Aorta (tissue), 5 donors: ENCODE data around the gene MYO18B. TPM values are rescaled to one million over a fixed set of nuclear protein-coding genes. Genes with fewer than 3 reads are reported as not detected.

Experiments
- ATAC-seq: fragments of 200-7000 bp; cut with Tn5 transposase; one replicate; pipeline ENCODE4 v1.9.1; 2022; ENCODE audit warnings: moderate library complexity; ENCODE audit not compliant: low FRiP score
- DNase-seq, 2 donors: peaks; one replicate each; pipeline ENCODE4 v3.0.0-alpha.2; 2020
- H3K27ac ChIP-seq, 2 donors: one replicate each; pipeline ENCODE4 v1.5.1; 2013; ENCODE audit warnings: low read length in 2 of 2, mild to moderate bottlenecking in 2 of 2, moderate library complexity in 2 of 2, control low read depth in 1 of 2, inconsistent platforms in 1 of 2, low read depth in 1 of 2
- H3K27me3 ChIP-seq, 2 donors: one replicate each; pipeline ENCODE4 v1.6.1; 2013; ENCODE audit warnings: control low read depth in 1 of 2, low read length in 1 of 2, mild to moderate bottlenecking in 1 of 2, moderate library complexity in 1 of 2; ENCODE audit not compliant: insufficient read depth in 2 of 2, control insufficient read depth in 1 of 2
- H3K36me3 ChIP-seq, 2 donors: one replicate each; pipeline ENCODE4 v1.6.1; 2013; ENCODE audit warnings: control low read depth in 1 of 2, low read length in 1 of 2, mild to moderate bottlenecking in 1 of 2; ENCODE audit not compliant: insufficient read depth in 2 of 2, control insufficient read depth in 1 of 2
- H3K4me1 ChIP-seq, 2 donors: one replicate each; pipeline ENCODE4 v1.6.1; 2013; ENCODE audit warnings: low read length in 2 of 2, control low read depth in 1 of 2, mild to moderate bottlenecking in 1 of 2, moderate library complexity in 1 of 2; ENCODE audit not compliant: insufficient read depth in 2 of 2, control insufficient read depth in 1 of 2
- H3K4me3 ChIP-seq, 2 donors: one replicate each; pipeline ENCODE4 v1.5.1; 2013; ENCODE audit warnings: low read length in 2 of 2, control low read depth in 1 of 2, mild to moderate bottlenecking in 1 of 2
- H3K9me3 ChIP-seq: one replicate; pipeline ENCODE4 v1.6.1; 2013; ENCODE audit warnings: mild to moderate bottlenecking, low read length; ENCODE audit not compliant: control insufficient read depth
- WGBS, 2 donors: extraction: QIAGEN DNeasy Blood & Tissue Kit; methylation state at CpG; one replicate each; pipeline ENCODE4 v1.1.7; 2013; 5-methylcytosine and 5-hydroxymethylcytosine counted together
- intact Hi-C, 2 donors: fragments of 100-400 bp; cut with DNase I; formaldehyde crosslinking; loops; one replicate each; pipeline versions ENCODE4 v1.14.2 to v1.15.0; 2022
- polyA plus RNA-seq, 2 donors: library from polyadenylated mRNA; stranded (reverse); fragments of 200-250 nt; gene quantifications; one replicate each; pipeline ENCODE4 v1.2.3, GENCODE V29; 2013
- total RNA-seq, 2 donors: library from RNA; stranded (reverse); fragmentation: NEBNext Ultra II Directional; extraction: Animal tissue kit (Norgen Biotek cat#: 25700); gene quantifications; one replicate each; pipeline ENCODE4 v1.2.1, GENCODE V29; 2021
- donor health status: healthy with polysubstance abuse.
- donor health status: Bipolar disorder and iron deficiency.
- donor health status: DM: no; HTN: no; CAD: no.
- donor health status: DM: no; HTN: no; CAD: no.
- donor health status: DM: yes; HTN: yes; CAD: no.

Gene MYO18B
- total and polyA plus RNA-seq, 4 donors = 10.1 to 31.6 (median 22.1) TPM

GRCh38 chr22:25806579-25806978, 64.6 kb downstream of the MYO18B start:
- peaks cover 4 to 7% of the 10 kb centered on the region in 2 donors for H3K36me3 ChIP-seq
- intact Hi-C loops = no loop called here
- ATAC-seq (no peak), DNase-seq (no peak)
- H3K4me1 ChIP-seq = no peaks in the 10 kb centered on the region
- H3K9me3 ChIP-seq = no peaks in the 10 kb centered on the region
- H3K27ac ChIP-seq = no peak overlapping the region
- H3K4me3 ChIP-seq = no peak overlapping the region
- 77 to 81% methylated on average over 4 of the region's 4 CpGs for WGBS, 2 donors
- H3K27me3 ChIP-seq = no peaks in the 10 kb centered on the region

DNA sequence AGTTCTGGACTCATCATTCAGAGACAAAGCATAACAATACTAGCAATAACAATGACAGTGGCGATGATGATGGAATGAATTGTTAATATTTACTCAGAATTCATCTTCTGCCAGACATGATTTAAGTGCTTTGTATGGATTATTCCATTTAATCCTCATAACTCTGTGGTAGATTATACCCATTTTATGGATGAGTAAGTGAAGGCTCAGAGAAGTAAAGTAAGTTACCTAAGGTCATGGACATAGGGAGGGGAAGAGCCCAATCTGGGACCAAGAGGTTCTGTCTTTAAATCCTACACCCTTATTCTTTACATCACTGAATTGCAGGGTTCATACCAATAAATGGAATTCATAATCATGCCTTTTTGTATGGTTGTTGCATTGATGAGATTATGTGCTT, 72.7 kb downstream of the MYO18B start:
- ATAC-seq = no peak
- intact Hi-C loops = no loop called here

DNA sequence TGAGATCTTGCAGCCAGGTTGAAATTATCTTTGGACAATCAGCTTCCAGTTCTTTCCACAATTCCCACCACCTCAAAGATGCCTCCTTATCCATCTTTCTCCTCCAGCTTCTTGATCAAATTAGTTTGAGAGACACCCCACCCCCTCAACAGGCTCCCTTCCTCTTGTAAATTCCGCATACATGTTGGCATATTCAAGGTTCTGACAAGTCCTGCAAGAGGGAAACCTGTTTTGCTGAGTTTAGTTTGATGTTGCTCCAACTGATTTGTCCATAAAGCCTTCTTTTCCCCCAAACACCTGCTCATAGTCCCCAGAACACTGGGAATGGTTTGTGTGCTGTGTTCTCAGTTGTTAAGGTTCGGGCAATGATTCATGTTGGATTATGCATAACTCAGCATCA, 73.6 kb downstream of the MYO18B start:
- Histone ChIP-seq H3K36me3 (peaks cover 0 to 3% of the 10 kb centered on the region in 2 donors), H3K27me3 (no peaks in the 10 kb centered on the region), H3K4me1 (no peaks in the 10 kb centered on the region), H3K4me3 (no peak overlapping the region), H3K27ac (no peak overlapping the region), H3K9me3 (no peaks in the 10 kb centered on the region)
- 87 to 93% methylated on average over 2 of the region's 2 CpGs for WGBS, 2 donors
- intact Hi-C loops = no loop called here
- ATAC-seq (no peak), DNase-seq (no peak)

More for the DNA sequence above, 72.7 kb downstream of the MYO18B start:
- Histone ChIP-seq H3K9me3 (no peaks in the 10 kb centered on the region), H3K4me1 (no peaks in the 10 kb centered on the region), H3K27me3 (no peaks in the 10 kb centered on the region), H3K27ac (no peak overlapping the region), H3K36me3 (peaks cover 0 to 3% of the 10 kb centered on the region in 2 donors), H3K4me3 (no peak overlapping the region)
- WGBS, 2 donors = 92 to 93% methylated on average over 1 of the region's 1 CpG
- no peak for DNase-seq

GRCh38 chr22:25816522-25817059, 74.6 kb downstream of the MYO18B start:
- H3K4me1 ChIP-seq = no peaks in the 10 kb centered on the region
- WGBS, 2 donors = 84 to 90% methylated on average over 7 of the region's 7 CpGs
- ATAC-seq = no peak
- H3K36me3 ChIP-seq = peaks cover 0 to 3% of the 10 kb centered on the region in 2 donors
- no peaks in the 10 kb centered on the region for H3K9me3 ChIP-seq
- H3K27me3 ChIP-seq = no peaks in the 10 kb centered on the region
- intact Hi-C loops = no loop called here
- no peak overlapping the region for H3K4me3 ChIP-seq
- H3K27ac ChIP-seq = no peak overlapping the region
- DNase-seq = no peak

GRCh38 chr22:25817092-25817943, 75.3 kb downstream of the MYO18B start:
- Histone ChIP-seq H3K27ac (no peak overlapping the region), H3K36me3 (peaks cover 0 to 3% of the 10 kb centered on the region in 2 donors), H3K27me3 (no peaks in the 10 kb centered on the region), H3K4me3 (no peak overlapping the region), H3K4me1 (no peaks in the 10 kb centered on the region), H3K9me3 (no peaks in the 10 kb centered on the region)
- 80 to 86% methylated on average over 5 of the region's 5 CpGs for WGBS, 2 donors
- no peak for ATAC-seq
- DNase-seq = no peak
- intact Hi-C loops = no loop called here

DNA sequence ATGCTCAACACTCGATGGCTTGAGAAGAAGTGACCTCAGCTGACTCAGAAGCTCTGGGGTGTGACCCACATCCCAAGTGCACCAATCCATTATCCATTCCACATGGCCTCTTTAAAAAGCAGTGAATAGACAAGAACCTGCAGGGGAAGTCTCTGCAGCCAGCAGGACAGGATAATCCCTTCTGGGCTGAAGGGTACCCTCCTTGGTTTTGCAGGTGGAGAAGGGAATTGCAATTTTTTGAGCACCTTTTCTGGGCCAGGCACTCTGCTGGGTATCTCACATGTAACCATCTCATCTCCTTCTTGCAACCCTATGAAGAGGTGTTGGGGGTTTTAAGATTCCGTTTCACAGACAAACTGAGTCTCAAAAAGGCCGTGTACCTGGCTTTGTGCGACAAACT, 76.6 kb downstream of the MYO18B start:
- H3K36me3 ChIP-seq = peaks cover 0 to 3% of the 10 kb centered on the region in 2 donors
- H3K27me3 ChIP-seq = no peaks in the 10 kb centered on the region
- 87 to 89% methylated on average over 4 of the region's 4 CpGs for WGBS, 2 donors
- H3K27ac ChIP-seq = no peak overlapping the region
- intact Hi-C loops = no loop called here
- H3K9me3 ChIP-seq = no peaks in the 10 kb centered on the region
- H3K4me1 ChIP-seq = no peaks in the 10 kb centered on the region
- H3K4me3 ChIP-seq = no peak overlapping the region
- no peak for ATAC-seq
- no peak for DNase-seq

DNA sequence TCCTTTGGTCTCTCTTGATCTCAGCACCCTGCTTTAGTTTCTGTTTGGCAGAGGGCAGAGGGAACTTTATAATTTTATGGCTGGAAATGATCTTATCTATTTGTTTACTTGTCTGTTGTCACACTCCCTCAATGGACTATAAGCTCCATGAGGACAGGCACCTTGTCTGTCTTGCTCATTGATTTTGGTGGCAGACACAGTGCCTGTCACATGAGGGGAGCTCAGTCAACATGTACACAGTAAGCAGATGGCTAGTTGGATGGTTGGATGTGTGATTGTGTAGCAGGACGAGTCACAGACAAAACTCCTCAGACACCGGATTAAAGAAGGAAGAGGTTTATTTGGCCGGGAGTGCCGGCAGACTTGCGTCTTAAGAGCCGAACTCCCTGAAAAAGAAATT, 80.4 kb downstream of the MYO18B start:
- WGBS, 2 donors = 85 to 92% methylated on average over 6 of the region's 6 CpGs
- Histone ChIP-seq H3K36me3 (peaks cover 0 to 9% of the 10 kb centered on the region in 2 donors), H3K4me1 (no peaks in the 10 kb centered on the region), H3K27ac (no peak overlapping the region), H3K9me3 (no peaks in the 10 kb centered on the region), H3K27me3 (no peaks in the 10 kb centered on the region), H3K4me3 (no peak overlapping the region)
- no peak for DNase-seq
- intact Hi-C loops = no loop called here
- no peak for ATAC-seq

- no peaks in the 10 kb centered on the region for H3K9me3 ChIP-seq
- no peak overlapping the region for H3K27ac ChIP-seq
- H3K36me3 ChIP-seq = peaks cover 0 to 8% of the 10 kb centered on the region in 2 donors
- no peak overlapping the region for H3K4me3 ChIP-seq
- no peaks in the 10 kb centered on the region for H3K4me1 ChIP-seq
- intact Hi-C loops = no loop called here
- ATAC-seq = no peak
- H3K27me3 ChIP-seq = no peaks in the 10 kb centered on the region
- DNase-seq = no peak
- 52 to 58% methylated on average over 15 of the region's 15 CpGs for WGBS, 2 donors
These were observed 81.3 kb downstream of the MYO18B start for GRCh38 chr22:25823276-25823675.
